GM18870 (cell line): ENCODE measurements around the gene MAML1.
"Not testable (repeated sequence)": the region's sequence is repeated elsewhere in the genome, so short reads cannot be mapped to it uniquely, and the experiment has no call there.

Experiments
- ATAC-seq: cut with Tn5 transposase; IDR thresholded peaks from one replicate; pipeline ENCODE4 v1.9.1; 2021; ENCODE audit warnings: moderate library complexity; ENCODE audit not compliant: unreplicated experiment

Gene MAML1

DNA sequence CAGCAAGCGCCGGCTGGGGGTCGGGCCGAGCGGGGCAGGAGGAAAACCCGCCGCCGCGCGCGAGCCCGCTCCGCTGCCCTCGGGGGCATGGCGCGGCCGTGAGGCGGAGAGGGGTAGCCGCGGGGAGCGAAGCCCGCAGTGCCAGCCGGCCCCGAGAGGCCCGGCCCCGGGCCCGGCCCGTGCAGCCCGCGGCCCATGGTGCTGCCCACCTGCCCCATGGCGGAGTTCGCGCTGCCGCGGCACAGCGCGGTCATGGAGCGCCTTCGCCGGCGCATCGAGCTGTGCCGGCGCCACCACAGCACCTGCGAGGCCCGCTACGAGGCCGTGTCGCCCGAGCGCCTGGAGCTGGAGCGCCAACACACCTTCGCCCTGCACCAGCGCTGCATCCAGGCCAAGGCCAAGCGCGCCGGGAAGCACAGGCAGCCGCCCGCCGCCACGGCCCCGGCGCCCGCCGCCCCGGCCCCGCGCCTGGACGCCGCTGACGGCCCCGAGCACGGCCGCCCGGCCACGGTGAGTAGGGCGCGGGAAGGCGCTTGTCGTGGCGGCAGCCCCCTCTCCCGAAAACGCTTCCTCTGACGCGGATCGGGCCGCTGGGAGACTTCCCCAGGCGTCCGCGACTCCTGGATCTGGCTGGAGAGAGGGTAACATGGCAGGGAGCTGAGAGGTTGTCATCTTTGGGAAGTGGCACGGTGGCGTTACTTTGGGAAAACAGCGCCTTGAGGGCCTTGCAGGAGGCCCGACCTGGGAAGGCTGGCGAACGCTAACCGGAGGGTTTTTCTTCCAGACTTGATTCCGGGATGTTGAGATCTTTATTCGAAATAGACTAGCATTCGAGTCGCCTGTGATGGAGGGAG is 523 bp downstream of the MAML1 start:
- peak; percentile 2 for ATAC-seq

GRCh38 chr5:179733772-179734126 is 1.1 kb downstream of the MAML1 start:
- no peak for ATAC-seq

DNA sequence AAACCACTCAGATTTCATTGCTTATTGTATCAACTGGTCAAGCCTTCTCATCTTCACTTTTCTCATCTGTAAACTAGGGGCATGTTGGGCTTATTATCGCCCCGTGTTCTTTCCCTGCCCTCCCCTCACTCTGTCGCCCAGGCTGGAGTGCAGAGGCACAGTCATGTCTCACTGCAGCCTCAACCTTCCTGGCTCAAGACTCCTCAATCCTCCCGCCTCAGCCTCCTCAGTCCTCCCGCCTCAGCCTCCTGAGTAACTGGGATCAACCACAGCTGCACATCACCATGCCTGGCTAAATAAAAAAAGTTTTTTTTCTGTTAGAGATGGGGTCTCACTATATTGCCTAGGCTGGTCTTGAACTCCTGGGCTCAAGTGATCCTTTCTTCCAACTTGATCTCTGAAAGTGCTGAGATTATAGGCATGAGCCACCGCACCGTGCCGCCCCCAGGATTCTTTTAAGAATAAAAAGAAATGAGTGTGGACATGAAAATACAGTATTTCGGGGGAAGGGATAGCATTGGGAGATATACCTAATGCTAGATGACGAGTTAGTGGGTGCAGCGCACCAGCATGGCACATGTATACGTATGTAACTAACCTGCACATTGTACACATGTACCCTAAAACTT is 2.0 kb downstream of the MAML1 start:
- no peak for ATAC-seq

GRCh38 chr5:179738742-179739141 is 6.1 kb downstream of the MAML1 start:
- ATAC-seq: no peak

DNA sequence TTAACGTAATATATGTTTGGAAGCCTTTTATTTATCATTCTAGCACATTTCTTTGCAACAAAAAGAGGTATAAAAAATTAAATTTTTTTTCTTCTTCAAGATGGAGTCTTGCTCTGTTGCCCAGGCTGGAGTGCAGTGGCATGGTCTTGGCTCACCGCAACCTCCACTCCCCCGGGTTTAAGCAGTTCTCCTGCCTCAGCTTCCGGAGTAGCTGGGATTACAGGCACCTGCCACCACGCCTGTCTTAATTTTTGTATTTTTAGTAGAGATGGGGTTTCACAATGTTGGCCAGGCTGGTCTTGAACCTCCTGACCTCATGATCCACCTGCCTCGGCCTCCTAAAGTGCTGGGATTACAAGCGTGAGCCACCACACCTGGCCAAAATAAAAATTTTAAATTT is 11.5 kb downstream of the MAML1 start:
- not testable (repeated sequence) for ATAC-seq

GRCh38 chr5:179746872-179747271 is 14.2 kb downstream of the MAML1 start:
- no peak for ATAC-seq

DNA sequence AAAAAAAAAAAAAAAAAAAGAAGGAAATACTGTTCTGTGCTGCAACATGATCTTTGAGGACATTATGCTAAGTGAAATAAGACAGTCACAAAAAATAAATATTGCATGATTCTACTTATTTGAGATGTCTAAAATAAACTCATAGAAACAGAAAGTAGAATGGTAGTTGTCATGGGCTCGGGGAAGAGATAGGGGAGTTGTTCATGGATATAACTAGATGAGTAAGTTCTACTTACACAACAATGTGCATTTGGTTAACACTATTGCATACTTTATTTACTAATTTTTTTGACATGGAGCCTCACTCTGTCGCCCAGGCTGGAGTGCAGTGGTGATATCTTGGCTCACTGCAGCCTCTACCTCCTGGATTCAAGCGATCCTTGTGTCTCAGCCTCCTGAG is 15.2 kb downstream of the MAML1 start:
- ATAC-seq: no peak

DNA sequence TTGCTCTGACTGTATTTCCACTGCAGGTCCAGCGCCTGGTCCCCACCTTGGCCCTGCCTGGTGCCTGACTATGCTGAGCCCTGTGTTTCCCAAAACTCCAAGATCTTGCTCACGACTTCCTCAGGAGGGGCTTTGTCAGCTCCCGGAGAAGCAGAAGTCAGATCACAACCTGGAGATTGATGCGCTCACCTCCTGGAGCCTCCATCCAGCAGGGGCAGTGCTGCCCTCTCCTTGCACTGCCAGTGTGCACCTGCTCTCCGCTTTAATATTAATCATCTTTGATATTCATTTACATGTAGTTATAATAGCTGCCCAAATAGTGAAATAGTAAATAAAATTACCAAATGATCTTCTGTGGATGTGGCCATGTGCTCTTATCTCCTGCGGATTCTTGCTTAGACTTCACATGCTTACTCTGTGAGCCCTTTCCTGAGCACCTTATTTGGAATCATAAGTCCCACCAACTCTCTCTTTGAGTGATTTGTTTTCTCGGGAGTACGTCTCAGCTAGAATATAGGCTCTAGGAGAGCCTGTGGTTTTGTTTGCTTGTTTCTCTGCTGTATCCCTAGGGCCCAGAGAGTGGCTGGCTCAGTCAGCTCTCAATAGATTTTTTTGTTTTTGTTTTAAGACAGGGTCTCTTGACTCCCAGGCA is 17.4 kb downstream of the MAML1 start:
- no peak for ATAC-seq

DNA sequence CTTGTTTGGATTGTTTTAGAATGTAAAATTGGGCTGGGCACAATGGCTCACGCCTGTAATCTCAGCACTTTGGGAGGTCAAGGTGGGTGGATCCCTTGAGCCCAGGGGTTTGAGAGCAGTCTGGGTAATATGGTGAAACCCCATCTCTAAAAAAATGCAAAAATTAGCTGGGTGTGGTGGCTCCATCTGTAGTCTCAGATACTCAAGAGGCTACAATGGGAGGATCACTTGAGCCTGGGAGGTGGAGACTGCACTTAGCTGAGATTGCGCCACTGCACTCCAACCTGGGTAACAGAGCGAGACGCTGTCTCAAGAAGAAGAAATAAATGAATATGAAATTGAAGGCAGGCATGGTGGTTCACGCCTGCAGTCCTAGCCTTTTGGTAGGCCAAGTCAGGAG is 21.3 kb downstream of the MAML1 start:
- ATAC-seq: no peak

DNA sequence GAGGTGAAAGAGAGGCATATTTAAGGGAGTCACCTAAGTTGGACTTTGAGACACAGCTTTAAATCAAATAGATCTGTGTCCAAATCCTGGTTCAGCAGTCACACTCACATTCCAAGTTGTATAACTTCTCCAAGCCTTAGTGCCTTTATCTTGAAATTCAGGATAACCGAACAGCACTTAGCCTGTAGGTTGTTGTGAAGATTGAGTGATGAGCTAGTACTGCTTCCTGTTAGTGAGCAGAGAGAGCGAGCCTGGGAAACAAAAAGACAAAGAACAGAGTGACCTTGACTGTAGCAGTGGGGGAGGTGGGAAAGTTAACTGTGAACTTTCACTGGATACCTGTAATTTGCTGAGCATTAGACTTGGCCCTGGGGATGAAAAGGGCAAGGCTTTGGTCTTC is 22.4 kb downstream of the MAML1 start:
- no peak for ATAC-seq

DNA sequence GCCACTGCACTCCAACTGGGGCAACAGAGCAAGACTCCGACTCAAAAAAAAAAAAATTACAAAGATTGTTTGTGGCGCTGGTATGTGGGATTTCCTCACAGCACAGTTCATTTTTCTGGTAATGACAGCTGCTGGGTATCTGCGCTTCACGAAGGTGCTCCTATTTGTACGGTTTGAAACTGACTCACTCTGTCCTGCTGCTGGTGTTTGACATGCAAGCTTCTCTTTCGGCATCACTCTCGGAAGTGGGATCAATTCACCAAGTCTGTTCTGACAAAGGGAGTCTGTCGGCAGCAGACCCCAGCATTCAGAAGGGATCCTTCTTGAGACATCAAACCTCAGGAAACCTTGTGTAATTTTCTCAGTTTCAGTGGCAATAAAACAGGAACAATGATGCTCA is 26.3 kb downstream of the MAML1 start:
- ATAC-seq: no peak

DNA sequence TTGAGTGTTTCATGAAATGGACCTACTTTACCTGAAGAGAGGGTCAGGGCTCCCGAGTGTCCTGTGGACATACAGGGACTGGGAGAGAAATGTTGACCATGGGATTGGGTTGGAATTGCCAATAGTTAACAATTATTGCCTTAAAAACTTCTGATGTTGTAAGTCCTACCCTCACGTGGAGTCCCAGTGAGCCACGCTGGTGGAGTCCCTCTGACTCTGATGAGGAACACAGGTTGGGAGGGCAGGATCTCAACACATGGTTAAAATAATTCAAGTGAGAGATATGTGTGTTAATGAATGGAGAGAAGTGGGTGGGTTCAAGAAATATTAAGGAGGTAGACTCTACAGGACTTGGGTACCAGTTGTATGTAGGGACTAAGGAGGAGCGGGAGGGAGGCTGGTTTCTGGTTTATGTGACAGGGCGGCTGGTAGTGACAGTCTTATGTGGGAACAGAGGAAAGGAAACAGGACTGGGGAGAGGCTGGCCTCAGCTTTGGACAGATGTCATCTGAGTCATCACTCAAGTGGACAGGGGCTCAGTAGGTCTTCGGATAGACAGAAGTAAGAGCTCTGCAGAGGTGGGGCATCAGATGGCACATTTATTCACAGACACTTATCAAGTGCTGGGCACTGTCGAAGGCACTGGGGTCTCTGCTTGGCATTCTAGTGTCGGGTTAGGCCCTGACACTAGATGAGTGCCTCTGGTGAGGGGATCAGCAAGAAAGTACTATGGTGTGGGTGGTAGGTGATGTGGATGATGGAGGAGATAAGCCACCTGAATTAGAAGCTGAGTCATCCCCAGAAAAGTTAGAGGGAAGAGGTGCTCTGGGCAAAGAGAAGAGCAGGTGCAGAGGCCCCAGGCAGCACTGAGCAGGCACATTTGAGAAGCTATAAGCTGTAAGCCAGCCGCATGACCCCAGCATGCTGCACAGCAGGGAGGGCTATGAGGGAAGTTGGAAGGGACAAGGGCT is 27.2 kb downstream of the MAML1 start:
- peak; percentile 55 for ATAC-seq

GRCh38 chr5:179762079-179762780 is 29.6 kb downstream of the MAML1 start:
- no peak for ATAC-seq

DNA sequence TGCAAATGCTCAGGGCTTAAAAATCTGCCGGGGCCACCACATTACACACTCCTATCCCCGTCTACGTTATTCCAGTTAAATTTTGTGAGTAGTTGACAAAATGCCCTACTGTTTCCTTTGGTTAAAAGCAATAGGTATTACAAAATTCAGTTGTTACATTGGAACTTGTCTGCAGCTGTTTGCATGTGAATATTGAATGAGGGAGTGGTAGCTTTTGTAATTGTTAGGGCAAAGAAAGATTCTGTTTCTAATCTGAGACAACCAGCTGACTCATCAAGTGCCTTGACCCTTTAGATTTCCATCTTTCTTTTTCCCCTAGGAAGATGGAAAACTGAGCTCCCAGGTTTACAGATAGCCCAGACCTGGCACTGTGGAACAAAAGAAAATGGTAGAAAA is 30.2 kb downstream of the MAML1 start:
- no peak for ATAC-seq

DNA sequence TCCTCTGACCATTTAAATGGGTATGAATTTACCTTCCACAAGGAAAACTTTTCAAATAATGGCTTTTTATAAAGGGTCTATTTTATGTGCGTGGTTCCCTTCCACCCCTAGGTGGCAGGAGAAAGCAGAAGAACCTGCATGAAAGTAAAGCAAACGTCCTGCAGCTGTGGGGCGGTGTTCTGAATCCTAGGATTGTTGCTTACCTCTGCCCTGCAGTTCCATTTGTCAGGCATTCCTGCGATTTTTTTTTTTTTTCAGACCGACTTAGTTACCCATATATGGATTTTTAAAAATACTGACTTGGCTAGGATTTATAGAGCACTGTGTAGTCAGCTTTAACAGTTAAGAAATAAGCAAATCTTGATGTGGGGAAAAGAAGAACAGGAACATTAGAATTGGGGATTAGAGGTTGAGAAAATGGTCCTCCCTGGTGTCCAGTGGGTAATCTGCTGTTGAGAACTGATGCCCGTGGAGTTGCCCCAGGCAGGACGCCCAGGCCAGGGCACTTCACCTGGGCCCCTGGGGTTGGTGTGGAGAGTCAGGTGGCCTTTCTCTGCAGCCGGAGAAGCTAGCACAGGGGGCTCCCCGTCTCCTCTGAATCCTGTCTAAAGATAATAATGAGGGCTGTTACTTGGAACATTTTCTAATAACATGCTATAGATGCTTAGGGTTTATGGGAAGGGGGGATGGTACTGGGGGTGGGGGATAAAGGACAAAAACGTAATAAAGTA is 30.8 kb downstream of the MAML1 start:
- no peak for ATAC-seq

GRCh38 chr5:179764056-179764455 is 31.4 kb downstream of the MAML1 start:
- ATAC-seq: no peak

- ATAC-seq: no peak
Measured at GRCh38 chr5:179765400-179765799, 32.8 kb downstream of the MAML1 start.

DNA sequence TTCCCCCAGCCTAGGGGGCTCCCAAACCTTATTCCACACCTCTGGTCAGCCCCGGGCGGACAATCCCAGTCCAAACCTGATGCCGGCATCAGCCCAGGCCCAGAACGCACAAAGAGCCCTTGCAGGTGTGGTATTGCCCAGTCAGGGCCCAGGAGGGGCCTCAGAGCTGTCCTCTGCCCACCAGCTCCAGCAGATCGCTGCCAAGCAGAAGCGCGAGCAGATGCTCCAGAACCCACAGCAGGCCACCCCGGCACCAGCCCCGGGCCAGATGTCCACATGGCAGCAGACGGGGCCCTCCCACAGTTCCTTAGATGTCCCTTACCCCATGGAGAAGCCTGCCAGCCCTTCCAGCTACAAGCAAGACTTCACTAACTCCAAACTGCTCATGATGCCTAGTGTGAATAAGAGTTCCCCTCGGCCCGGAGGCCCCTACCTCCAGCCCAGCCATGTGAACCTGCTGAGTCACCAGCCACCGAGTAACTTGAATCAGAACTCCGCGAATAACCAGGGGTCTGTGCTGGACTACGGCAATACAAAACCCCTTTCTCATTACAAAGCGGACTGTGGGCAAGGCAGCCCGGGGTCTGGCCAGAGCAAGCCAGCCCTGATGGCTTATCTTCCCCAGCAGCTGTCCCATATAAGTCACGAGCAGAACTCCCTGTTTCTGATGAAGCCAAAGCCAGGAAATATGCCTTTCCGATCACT is 33.6 kb downstream of the MAML1 start:
- no peak for ATAC-seq
